ENCODE results near the gene FAM81B.

The FAM81B gene

DNA sequence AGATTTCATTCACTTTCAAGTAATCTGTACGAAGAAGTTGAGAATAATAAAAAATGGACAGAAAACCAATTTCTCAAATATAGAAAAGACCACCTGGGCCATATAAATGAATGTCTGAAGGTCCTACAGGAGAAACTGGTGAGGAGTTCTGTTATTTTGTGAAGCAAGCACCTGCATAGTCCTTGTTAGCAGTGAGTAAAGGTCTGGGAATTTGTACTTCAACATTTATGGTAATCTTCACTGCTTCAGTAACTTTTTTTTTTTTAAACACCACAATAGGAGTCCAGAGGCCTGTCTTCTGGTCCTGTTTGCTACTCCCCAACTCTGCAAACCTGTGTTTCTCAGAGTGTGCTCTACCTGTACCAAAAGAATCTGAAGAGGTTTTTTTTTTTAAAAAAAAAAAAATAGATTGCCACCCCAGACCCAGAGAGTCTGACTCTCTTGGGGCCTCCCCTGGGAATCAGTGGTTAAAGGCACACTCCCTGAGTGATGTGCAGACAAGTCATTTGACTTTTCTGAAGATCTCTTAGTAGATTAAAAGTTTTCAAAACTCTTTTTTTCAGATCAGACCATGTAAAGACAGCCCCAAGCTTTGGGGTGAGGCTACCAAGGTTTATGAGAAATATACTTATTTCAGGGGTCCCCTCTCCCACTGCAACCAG, 55.5 kb downstream of the FAM81B start:
- intact Hi-C loops (cut with DNase I; ENCODE audit: low total_unique reads) = no loop called here
- DNase-seq = no peak
- Histone ChIP-seq H3K4me1 (no peaks in the 10 kb centered on the region), H3K27ac (no peak overlapping the region), H3K36me3 (no peaks in the 10 kb centered on the region), H3K27me3 (no peaks in the 10 kb centered on the region), H3K4me3 (no peak overlapping the region), H3K9me3 (no peaks in the 10 kb centered on the region)
- TF ChIP-seq, protein P1, sequence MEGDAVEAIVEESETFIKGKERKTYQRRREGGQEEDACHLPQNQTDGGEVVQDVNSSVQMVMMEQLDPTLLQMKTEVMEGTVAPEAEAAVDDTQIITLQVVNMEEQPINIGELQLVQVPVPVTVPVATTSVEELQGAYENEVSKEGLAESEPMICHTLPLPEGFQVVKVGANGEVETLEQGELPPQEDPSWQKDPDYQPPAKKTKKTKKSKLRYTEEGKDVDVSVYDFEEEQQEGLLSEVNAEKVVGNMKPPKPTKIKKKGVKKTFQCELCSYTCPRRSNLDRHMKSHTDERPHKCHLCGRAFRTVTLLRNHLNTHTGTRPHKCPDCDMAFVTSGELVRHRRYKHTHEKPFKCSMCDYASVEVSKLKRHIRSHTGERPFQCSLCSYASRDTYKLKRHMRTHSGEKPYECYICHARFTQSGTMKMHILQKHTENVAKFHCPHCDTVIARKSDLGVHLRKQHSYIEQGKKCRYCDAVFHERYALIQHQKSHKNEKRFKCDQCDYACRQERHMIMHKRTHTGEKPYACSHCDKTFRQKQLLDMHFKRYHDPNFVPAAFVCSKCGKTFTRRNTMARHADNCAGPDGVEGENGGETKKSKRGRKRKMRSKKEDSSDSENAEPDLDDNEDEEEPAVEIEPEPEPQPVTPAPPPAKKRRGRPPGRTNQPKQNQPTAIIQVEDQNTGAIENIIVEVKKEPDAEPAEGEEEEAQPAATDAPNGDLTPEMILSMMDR (IDR thresholded peaks at IDR 0.05) = no peak

DNA sequence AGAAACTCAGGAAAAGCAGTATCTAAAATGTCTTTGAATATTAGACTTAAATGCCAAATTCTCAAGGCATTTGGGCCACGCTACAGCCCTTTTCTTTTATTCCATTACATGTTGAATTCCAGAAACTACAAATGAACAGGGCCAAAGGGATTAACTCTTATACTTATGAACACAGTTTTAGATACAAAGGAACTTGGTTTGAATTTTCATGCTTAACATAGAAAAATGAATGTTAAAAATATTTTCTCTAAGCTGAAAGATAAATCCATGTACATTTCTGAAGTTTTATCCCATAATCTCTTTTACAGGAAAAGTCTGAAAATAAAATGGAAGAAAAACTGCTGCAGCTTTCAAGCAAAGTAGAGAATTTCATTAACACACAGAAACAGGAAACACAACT, 56.8 kb downstream of the FAM81B start:
- Histone ChIP-seq H3K27ac (no peak overlapping the region), H3K4me1 (no peaks in the 10 kb centered on the region), H3K27me3 (no peaks in the 10 kb centered on the region), H3K9me3 (no peaks in the 10 kb centered on the region), H3K4me3 (no peak overlapping the region), H3K36me3 (no peaks in the 10 kb centered on the region)
- DNase-seq = no peak
- TF ChIP-seq, protein P1 (IDR thresholded peaks at IDR 0.05) = no peak
- intact Hi-C loops (cut with DNase I; ENCODE audit: low total_unique reads) = no loop called here

DNA sequence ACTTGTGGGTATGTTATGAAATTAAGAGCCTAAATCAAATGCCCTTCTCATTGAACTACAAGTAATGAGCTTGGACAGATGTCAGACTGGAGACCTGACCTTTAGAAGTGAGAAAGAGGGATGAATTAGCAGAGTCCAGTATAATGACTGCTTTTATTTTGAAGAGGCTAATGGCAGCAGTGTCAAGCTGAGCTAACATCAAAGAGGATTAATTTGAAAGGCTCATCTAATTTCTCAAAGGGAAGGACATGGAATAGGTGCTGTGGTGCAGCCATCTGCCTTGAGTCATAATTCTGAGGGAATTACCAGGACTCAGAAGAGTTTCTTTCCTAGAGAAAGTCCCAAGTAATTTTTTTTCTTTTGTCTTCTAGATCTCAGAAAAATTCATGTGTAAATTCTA, 57.6 kb downstream of the FAM81B start:
- Histone ChIP-seq H3K27me3 (no peaks in the 10 kb centered on the region), H3K27ac (no peak overlapping the region), H3K9me3 (no peaks in the 10 kb centered on the region), H3K36me3 (no peaks in the 10 kb centered on the region), H3K4me1 (no peaks in the 10 kb centered on the region), H3K4me3 (no peak overlapping the region)
- TF ChIP-seq, protein P1 (IDR thresholded peaks at IDR 0.05) = no peak
- intact Hi-C loops (cut with DNase I; ENCODE audit: low total_unique reads) = no loop called here
- no peak for DNase-seq

DNA sequence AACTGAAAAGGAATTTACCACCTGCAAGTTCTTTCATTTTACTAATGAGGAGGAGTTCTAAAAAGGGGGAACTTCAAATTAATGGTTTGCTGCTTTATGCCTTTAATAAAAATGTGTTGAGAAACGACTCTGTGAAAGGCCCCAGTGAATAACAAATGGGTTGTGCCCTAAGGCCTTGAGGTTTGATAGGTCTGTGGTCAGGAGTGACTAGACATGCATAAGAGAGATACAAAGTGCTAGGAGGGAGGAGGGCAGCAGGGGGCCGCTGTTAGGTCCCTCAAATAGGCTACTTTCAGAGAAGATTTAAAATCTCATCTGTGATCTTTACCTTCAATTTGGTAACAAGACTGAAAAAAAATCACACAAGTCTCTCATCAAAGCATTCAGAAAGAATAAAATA, 58.3 kb downstream of the FAM81B start:
- Histone ChIP-seq H3K27ac (no peak overlapping the region), H3K9me3 (no peaks in the 10 kb centered on the region), H3K36me3 (no peaks in the 10 kb centered on the region), H3K4me1 (no peaks in the 10 kb centered on the region), H3K4me3 (no peak overlapping the region), H3K27me3 (no peaks in the 10 kb centered on the region)
- DNase-seq = no peak
- intact Hi-C loops (cut with DNase I; ENCODE audit: low total_unique reads) = no loop called here
- TF ChIP-seq, protein P1 (IDR thresholded peaks at IDR 0.05) = no peak

DNA sequence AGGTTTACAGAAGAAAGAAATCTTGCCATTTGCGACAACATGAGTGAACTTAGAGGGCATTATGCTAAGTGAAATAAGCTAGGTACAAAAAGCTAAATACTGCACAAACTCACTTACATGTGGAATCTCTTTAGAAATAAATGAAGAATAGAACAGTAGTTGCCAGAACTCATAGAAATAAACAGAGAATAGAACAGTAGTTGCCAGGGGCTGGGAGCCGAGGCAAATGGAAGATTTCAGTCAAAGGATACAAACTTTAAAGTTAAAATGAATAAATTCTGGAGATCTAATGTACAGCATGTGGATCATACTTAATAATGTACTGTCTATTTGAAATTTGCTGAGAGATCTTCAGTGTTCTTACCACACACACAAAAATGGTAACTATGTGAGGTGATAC, 63.4 kb downstream of the FAM81B start:
- intact Hi-C loops (cut with DNase I; ENCODE audit: low total_unique reads) = no loop called here
- H3K9me3 ChIP-seq = no peaks in the 10 kb centered on the region
- peaks cover 0 to under 1% (median 0%) of the 10 kb centered on the region in 3 donors for H3K36me3 ChIP-seq
- no peaks in the 10 kb centered on the region for H3K27me3 ChIP-seq
- no peaks in the 10 kb centered on the region for H3K4me1 ChIP-seq
- no peak for DNase-seq
- H3K27ac ChIP-seq = no peak overlapping the region
- TF ChIP-seq, protein P1 (IDR thresholded peaks at IDR 0.05) = no peak
- H3K4me3 ChIP-seq = no peak overlapping the region

DNA sequence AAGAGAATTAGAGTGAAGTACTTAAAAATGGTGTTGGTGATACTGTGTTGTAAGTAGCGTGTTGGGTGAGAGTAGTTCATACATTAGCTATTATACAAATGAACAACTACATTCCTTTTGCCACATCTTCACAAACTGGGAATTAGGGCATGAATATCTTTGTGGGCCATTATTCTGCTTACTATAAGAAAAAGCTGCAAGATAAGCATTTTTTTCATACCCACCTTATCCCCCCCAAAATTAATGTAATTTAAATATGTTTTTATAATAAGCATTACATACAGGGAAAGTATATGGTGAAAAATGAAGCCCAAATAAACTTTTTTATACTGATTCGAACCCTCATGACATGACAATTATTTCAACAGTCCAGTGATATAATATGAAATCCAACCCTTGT, 69.5 kb downstream of the FAM81B start:
- no peak overlapping the region for H3K27ac ChIP-seq
- TF ChIP-seq, protein P1 (IDR thresholded peaks at IDR 0.05) = no peak
- no peak for DNase-seq
- H3K4me1 ChIP-seq = no peaks in the 10 kb centered on the region
- intact Hi-C loops (cut with DNase I; ENCODE audit: low total_unique reads) = no loop called here
- H3K27me3 ChIP-seq = no peaks in the 10 kb centered on the region
- H3K9me3 ChIP-seq = no peaks in the 10 kb centered on the region
- H3K4me3 ChIP-seq = no peak overlapping the region
- peaks cover 27 to 43% (median 41%) of the 10 kb centered on the region in 3 donors for H3K36me3 ChIP-seq
